Fibroblast of villous mesenchyme (primary cell): Measurements from ENCODE around the gene COG4. TPM values are rescaled to one million over a fixed set of nuclear protein-coding genes. Genes with fewer than 3 reads are reported as not detected.

Source experiments
- DNase-seq: peaks from one replicate; pipeline ENCODE4 v3.0.0-alpha.2; 2010; ENCODE audit warnings: low read depth
- H3K4me3 ChIP-seq: 2 replicates; pipeline ENCODE4 v1.5.1; 2011; ENCODE audit warnings: low read depth, mild to moderate bottlenecking, low read length
- CTCF ChIP-seq: IDR thresholded peaks from 2 replicates; pipeline ENCODE4 v1.5.1; 2012; ENCODE audit warnings: low read depth, mild to moderate bottlenecking, low read length; ENCODE audit not compliant: insufficient read depth
- total RNA-seq: library from RNA; depleted of rRNA; stranded (reverse); fragments of >200 nt; gene quantifications from 2 replicates; pipeline ENCODE4 v1.2.3, GENCODE V29; 2012

The COG4 gene
- total RNA-seq, 1 donor = 64.8 TPM

- no peak for TF ChIP-seq CTCF
- no peak for DNase-seq
- no peak overlapping the region for H3K4me3 ChIP-seq
These were observed 27.8 kb downstream of the COG4 start for GRCh38 chr16:70495425-70496182.

- TF ChIP-seq CTCF = no peak
- no peak for DNase-seq
- H3K4me3 ChIP-seq = no peak overlapping the region
These were observed 28.6 kb downstream of the COG4 start for GRCh38 chr16:70494777-70495176.

- no peak for DNase-seq
- no peak overlapping the region for H3K4me3 ChIP-seq
- TF ChIP-seq CTCF = no peak
These were observed 29.1 kb downstream of the COG4 start for GRCh38 chr16:70494202-70494770.

- DNase-seq = no peak
- no peak for TF ChIP-seq CTCF
- no peak overlapping the region for H3K4me3 ChIP-seq
These were observed 29.6 kb downstream of the COG4 start for GRCh38 chr16:70493802-70494201.

- no peak overlapping the region for H3K4me3 ChIP-seq
- no peak for TF ChIP-seq CTCF
- no peak for DNase-seq
These were observed 33.1 kb downstream of the COG4 start for GRCh38 chr16:70490261-70490660.

- no peak overlapping the region for H3K4me3 ChIP-seq
- DNase-seq = no peak
- TF ChIP-seq CTCF = no peak
These were observed 38.5 kb downstream of the COG4 start for GRCh38 chr16:70484867-70485266.

- no peak for DNase-seq
- TF ChIP-seq CTCF = no peak
- no peak overlapping the region for H3K4me3 ChIP-seq
These were observed 39.9 kb downstream of the COG4 start for GRCh38 chr16:70483426-70483825.
